IgD-negative memory B cell (primary cell): ENCODE data around the gene HBQ1. TPM values are rescaled to one million over a fixed set of nuclear protein-coding genes. Genes with fewer than 3 reads are reported as not detected.

Experiments used
- H3K27ac Mint-ChIP-seq, 3 donors: one replicate each; pipeline ENCODE4 v1.8.0; 2020 to 2022; ENCODE audit warnings: mild to moderate bottlenecking in 3 of 3, mixed read lengths in 3 of 3, moderate library complexity in 1 of 3
- H3K27me3 Mint-ChIP-seq: one replicate; pipeline ENCODE4 v1.8.0; 2021; ENCODE audit warnings: mixed read lengths
- H3K36me3 Mint-ChIP-seq: one replicate; pipeline ENCODE4 v1.8.0; 2020; ENCODE audit warnings: mild to moderate bottlenecking, mixed read lengths
- H3K4me1 Mint-ChIP-seq, 3 donors: one replicate each; pipeline ENCODE4 v1.8.0; 2020 to 2022; ENCODE audit warnings: mixed read lengths in 3 of 3, mild to moderate bottlenecking in 1 of 3
- H3K4me3 Mint-ChIP-seq, 4 donors: one replicate each; pipeline ENCODE4 v1.8.0; 2020 to 2022; ENCODE audit warnings: mild to moderate bottlenecking in 4 of 4, mixed read lengths in 4 of 4, moderate library complexity in 3 of 4
- H3K9me3 Mint-ChIP-seq, 3 donors: one replicate each; pipeline ENCODE4 v1.8.0; 2020 to 2021; ENCODE audit warnings: mixed read lengths in 3 of 3, mild to moderate bottlenecking in 1 of 3
- polyA plus RNA-seq: library from polyadenylated mRNA; unstranded; fragments of 300-500 nt; fragmentation: Illumina TruSeq; gene quantifications from one replicate; pipeline ENCODE4 v1.2.3, GENCODE V29; 2021

Gene HBQ1
- polyA plus RNA-seq, 1 donor from 2014 or later, result not detected

- Mint-ChIP-seq H3K9me3 (peaks cover 0 to 2% (median 0%) of the 10 kb centered on the region in 3 donors), H3K27me3 (peaks cover 37% of the 10 kb centered on the region), H3K4me1 (peaks cover 4 to 9% (median 6%) of the 10 kb centered on the region in 3 donors)
Observed at GRCh38 chr16:177394-177822, 2.9 kb upstream of the HBQ1 start.

GRCh38 chr16:177981-178667 lies 2.1 kb upstream of the HBQ1 start:
- no peaks in the 10 kb centered on the region for H3K36me3 Mint-ChIP-seq
- peak overlapping the region in 1 of 3 donors; percentile 67 for H3K27ac Mint-ChIP-seq
- H3K9me3 Mint-ChIP-seq, result peaks cover 0 to 2% (median 0%) of the 10 kb centered on the region in 3 donors
- peaks cover 37% of the 10 kb centered on the region for H3K27me3 Mint-ChIP-seq
- peaks cover 4 to 9% (median 6%) of the 10 kb centered on the region in 3 donors for H3K4me1 Mint-ChIP-seq
- peak overlapping the region in 2 of 4 donors; percentile 55 to 74 for H3K4me3 Mint-ChIP-seq

More at GRCh38 chr16:177394-177822, 2.9 kb upstream of the HBQ1 start:
- Mint-ChIP-seq H3K4me3 (peak overlapping the region in 2 of 4 donors; percentile 28 to 74), H3K27ac (peak overlapping the region in 1 of 3 donors; percentile 67), H3K36me3 (no peaks in the 10 kb centered on the region)

GRCh38 chr16:178668-179015 lies 1.6 kb upstream of the HBQ1 start:
- peaks cover 4 to 8% (median 6%) of the 10 kb centered on the region in 3 donors for H3K4me1 Mint-ChIP-seq
- peak overlapping the region in 1 of 3 donors; percentile 67 for H3K27ac Mint-ChIP-seq
- H3K36me3 Mint-ChIP-seq, result no peaks in the 10 kb centered on the region
- H3K4me3 Mint-ChIP-seq, result peak overlapping the region in 1 of 4 donors; percentile 74
- H3K27me3 Mint-ChIP-seq, result peaks cover 34% of the 10 kb centered on the region
- peaks cover 0 to 2% (median 0%) of the 10 kb centered on the region in 3 donors for H3K9me3 Mint-ChIP-seq

GRCh38 chr16:179211-180092 lies 807 bp upstream of the HBQ1 start:
- Mint-ChIP-seq H3K9me3 (peaks cover 0 to 2% (median 0%) of the 10 kb centered on the region in 3 donors), H3K36me3 (no peaks in the 10 kb centered on the region), H3K27ac (peak overlapping the region in 2 of 3 donors; percentile 31 to 51), H3K4me3 (peak overlapping the region in 2 of 4 donors; percentile 3 to 21), H3K4me1 (peaks cover 2 to 7% (median 6%) of the 10 kb centered on the region in 3 donors), H3K27me3 (peaks cover 33% of the 10 kb centered on the region)

GRCh38 chr16:180681-181564 lies 664 bp downstream of the HBQ1 start:
- Mint-ChIP-seq H3K27ac (peak overlapping the region in 1 of 3 donors; percentile 75), H3K4me1 (peaks cover 0 to 6% (median 4%) of the 10 kb centered on the region in 3 donors), H3K36me3 (no peaks in the 10 kb centered on the region), H3K9me3 (no peaks in the 10 kb centered on the region), H3K27me3 (peaks cover 21% of the 10 kb centered on the region), H3K4me3 (peak overlapping the region in 2 of 4 donors; percentile 21 to 73)

- Mint-ChIP-seq H3K4me1 (peaks cover 0 to 6% (median 4%) of the 10 kb centered on the region in 3 donors), H3K27ac (peak overlapping the region in 2 of 3 donors; percentile 75 to 83), H3K9me3 (no peaks in the 10 kb centered on the region), H3K27me3 (peaks cover 21% of the 10 kb centered on the region), H3K4me3 (peak overlapping the region in 1 of 4 donors; percentile 51), H3K36me3 (no peaks in the 10 kb centered on the region)
Observed at GRCh38 chr16:181565-182021, 1.3 kb downstream of the HBQ1 start.

GRCh38 chr16:183005-183404 lies 2.7 kb downstream of the HBQ1 start:
- H3K4me3 Mint-ChIP-seq, result no peak overlapping the region
- H3K4me1 Mint-ChIP-seq, result peaks cover 0 to 4% (median 1%) of the 10 kb centered on the region in 3 donors
- H3K36me3 Mint-ChIP-seq, result no peaks in the 10 kb centered on the region
- peak overlapping the region in 1 of 3 donors; percentile 35 for H3K27ac Mint-ChIP-seq
- H3K27me3 Mint-ChIP-seq, result peaks cover 14% of the 10 kb centered on the region
- no peaks in the 10 kb centered on the region for H3K9me3 Mint-ChIP-seq

GRCh38 chr16:185213-185612 lies 5.0 kb downstream of the HBQ1 start:
- Mint-ChIP-seq H3K4me1 (no peaks in the 10 kb centered on the region), H3K27ac (peak overlapping the region in 1 of 3 donors; percentile 21), H3K36me3 (no peaks in the 10 kb centered on the region), H3K4me3 (no peak overlapping the region), H3K9me3 (no peaks in the 10 kb centered on the region), H3K27me3 (no peaks in the 10 kb centered on the region)

- Mint-ChIP-seq H3K4me1 (no peaks in the 10 kb centered on the region), H3K36me3 (no peaks in the 10 kb centered on the region), H3K4me3 (no peak overlapping the region), H3K27ac (no peak overlapping the region), H3K9me3 (no peaks in the 10 kb centered on the region), H3K27me3 (no peaks in the 10 kb centered on the region)
Observed at GRCh38 chr16:185691-186090, 5.4 kb downstream of the HBQ1 start.

GRCh38 chr16:187330-187729 lies 7.1 kb downstream of the HBQ1 start:
- no peaks in the 10 kb centered on the region for H3K9me3 Mint-ChIP-seq
- no peak overlapping the region for H3K27ac Mint-ChIP-seq
- no peaks in the 10 kb centered on the region for H3K36me3 Mint-ChIP-seq
- H3K4me3 Mint-ChIP-seq, result no peak overlapping the region
- no peaks in the 10 kb centered on the region for H3K4me1 Mint-ChIP-seq
- no peaks in the 10 kb centered on the region for H3K27me3 Mint-ChIP-seq

- H3K4me3 Mint-ChIP-seq, result no peak overlapping the region
- H3K9me3 Mint-ChIP-seq, result no peaks in the 10 kb centered on the region
- H3K36me3 Mint-ChIP-seq, result peaks cover 2% of the 10 kb centered on the region
- no peaks in the 10 kb centered on the region for H3K27me3 Mint-ChIP-seq
- H3K27ac Mint-ChIP-seq, result peak overlapping the region; percentile 7 to 50 (median 29)
- no peaks in the 10 kb centered on the region for H3K4me1 Mint-ChIP-seq
Observed at GRCh38 chr16:188674-189073, 8.4 kb downstream of the HBQ1 start.

GRCh38 chr16:189604-190186 lies 9.4 kb downstream of the HBQ1 start:
- Mint-ChIP-seq H3K4me3 (no peak overlapping the region), H3K4me1 (no peaks in the 10 kb centered on the region), H3K27me3 (no peaks in the 10 kb centered on the region), H3K9me3 (no peaks in the 10 kb centered on the region), H3K27ac (no peak overlapping the region), H3K36me3 (peaks cover 2% of the 10 kb centered on the region)

GRCh38 chr16:191831-192230 lies 11.6 kb downstream of the HBQ1 start:
- H3K27me3 Mint-ChIP-seq, result no peaks in the 10 kb centered on the region
- H3K9me3 Mint-ChIP-seq, result no peaks in the 10 kb centered on the region
- no peaks in the 10 kb centered on the region for H3K4me1 Mint-ChIP-seq
- H3K27ac Mint-ChIP-seq, result no peak overlapping the region
- H3K4me3 Mint-ChIP-seq, result no peak overlapping the region
- peaks cover 3% of the 10 kb centered on the region for H3K36me3 Mint-ChIP-seq

- no peaks in the 10 kb centered on the region for H3K27me3 Mint-ChIP-seq
- peaks cover 3% of the 10 kb centered on the region for H3K36me3 Mint-ChIP-seq
- H3K4me1 Mint-ChIP-seq, result no peaks in the 10 kb centered on the region
- no peaks in the 10 kb centered on the region for H3K9me3 Mint-ChIP-seq
- H3K27ac Mint-ChIP-seq, result peak overlapping the region in 1 of 3 donors; percentile 84
- no peak overlapping the region for H3K4me3 Mint-ChIP-seq
Observed at GRCh38 chr16:192686-193085, 12.4 kb downstream of the HBQ1 start.
